GM18498 (cell line): ENCODE measurements around the gene CACNA1F.

Experiments
- ATAC-seq: cut with Tn5 transposase; IDR thresholded peaks from one replicate; pipeline ENCODE4 v1.9.1; 2021; ENCODE audit warnings: mild to moderate bottlenecking, moderate library complexity; ENCODE audit not compliant: unreplicated experiment

The CACNA1F gene

GRCh38 chrX:49199906-49200771, 33.0 kb downstream of the CACNA1F start, which contains the start of gene SYP:
Gene SYP, minus strand, starts transcription at chrX:49200193. Its CDS starts 7 bp downstream, at chrX:49200186.
- ATAC-seq = peak; percentile 97

- no peak for ATAC-seq
Observed at GRCh38 chrX:49199315-49199595, 33.9 kb downstream of the CACNA1F start.

- no peak for ATAC-seq
Observed at GRCh38 chrX:49198540-49199314, 34.4 kb downstream of the CACNA1F start.

GRCh38 chrX:49197543-49198087, 35.5 kb downstream of the CACNA1F start:
- ATAC-seq = no peak

- ATAC-seq = no peak
Observed at GRCh38 chrX:49193542-49193964, 39.6 kb downstream of the CACNA1F start.

GRCh38 chrX:49192722-49193328, 40.3 kb downstream of the CACNA1F start:
- no peak for ATAC-seq

- no peak for ATAC-seq
Observed at GRCh38 chrX:49191574-49192011, 41.5 kb downstream of the CACNA1F start.

GRCh38 chrX:49190821-49191573, 42.1 kb downstream of the CACNA1F start:
- ATAC-seq = peak; percentile 94

- ATAC-seq = no peak
Observed at GRCh38 chrX:49189606-49190005, 43.5 kb downstream of the CACNA1F start.

GRCh38 chrX:49188468-49189076, 44.6 kb downstream of the CACNA1F start:
- ATAC-seq = no peak

GRCh38 chrX:49187526-49187925, 45.6 kb downstream of the CACNA1F start:
- no peak for ATAC-seq

- ATAC-seq = no peak
Observed at GRCh38 chrX:49187028-49187394, 46.1 kb downstream of the CACNA1F start.

GRCh38 chrX:49186125-49187027, 46.8 kb downstream of the CACNA1F start, which contains the start of gene PRICKLE3:
Gene PRICKLE3, minus strand, starts transcription at chrX:49186373. Its CDS starts 76 bp downstream, at chrX:49186297.
- peak; percentile 38 for ATAC-seq

GRCh38 chrX:49184294-49185281, 48.6 kb downstream of the CACNA1F start:
- ATAC-seq = peak; percentile 40

- ATAC-seq = no peak
Observed at GRCh38 chrX:49183701-49184281, 49.3 kb downstream of the CACNA1F start.

GRCh38 chrX:49179358-49179757, 53.8 kb downstream of the CACNA1F start:
- ATAC-seq = no peak

- ATAC-seq = no peak
Observed at GRCh38 chrX:49178537-49178936, 54.6 kb downstream of the CACNA1F start.
